Islet of Langerhans (tissue), 1 donor: ENCODE results near the gene C10orf95.

ENCODE experiments used
- FAIRE-seq: peaks from one replicate; lab custom pipeline; 2011; peaks lifted over from hg19 to GRCh38; lab: Jason Lieb, UNC

Gene C10orf95

DNA sequence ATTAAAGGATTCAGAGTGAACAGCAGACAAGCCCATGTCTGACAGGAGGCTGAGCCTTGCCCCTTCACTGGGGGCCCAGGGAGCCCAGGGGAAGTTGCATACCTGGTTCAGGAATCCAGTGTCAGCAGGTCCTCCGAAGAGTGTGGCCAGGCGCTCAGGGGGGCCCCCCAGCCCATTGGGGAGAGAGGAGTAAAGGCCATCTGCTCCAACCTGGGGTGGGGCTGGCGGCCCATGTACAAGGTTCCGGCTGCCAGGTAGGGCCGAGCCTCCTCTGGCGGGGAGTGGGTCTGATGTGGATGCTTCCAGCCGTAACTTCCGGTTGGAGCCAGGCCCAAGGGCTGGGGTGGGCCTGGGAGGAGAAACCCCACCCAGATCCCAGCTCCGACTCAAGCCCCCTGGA is 35.1 kb downstream of the C10orf95 start:
- no peak for FAIRE-seq

DNA sequence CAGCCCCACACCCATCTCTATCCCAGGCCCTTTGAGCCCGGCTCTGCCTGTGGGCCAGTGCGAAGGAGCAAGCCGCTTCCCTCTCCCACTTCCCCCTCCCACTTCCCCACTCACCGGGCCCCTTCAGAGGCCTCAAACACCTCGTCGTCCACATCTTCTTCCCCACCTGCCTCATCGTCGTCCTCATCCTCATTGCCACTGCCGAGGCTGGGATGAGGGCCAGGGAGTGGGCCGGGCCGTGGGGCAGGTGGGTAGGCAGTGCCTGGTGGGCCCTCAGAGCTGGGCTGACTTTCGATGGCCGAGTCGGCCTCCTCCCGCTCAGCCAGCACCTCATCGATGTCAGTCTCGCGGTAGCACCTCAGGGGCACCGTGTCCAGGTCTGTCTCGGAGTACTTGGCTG is 36.6 kb downstream of the C10orf95 start:
- FAIRE-seq, result no peak

DNA sequence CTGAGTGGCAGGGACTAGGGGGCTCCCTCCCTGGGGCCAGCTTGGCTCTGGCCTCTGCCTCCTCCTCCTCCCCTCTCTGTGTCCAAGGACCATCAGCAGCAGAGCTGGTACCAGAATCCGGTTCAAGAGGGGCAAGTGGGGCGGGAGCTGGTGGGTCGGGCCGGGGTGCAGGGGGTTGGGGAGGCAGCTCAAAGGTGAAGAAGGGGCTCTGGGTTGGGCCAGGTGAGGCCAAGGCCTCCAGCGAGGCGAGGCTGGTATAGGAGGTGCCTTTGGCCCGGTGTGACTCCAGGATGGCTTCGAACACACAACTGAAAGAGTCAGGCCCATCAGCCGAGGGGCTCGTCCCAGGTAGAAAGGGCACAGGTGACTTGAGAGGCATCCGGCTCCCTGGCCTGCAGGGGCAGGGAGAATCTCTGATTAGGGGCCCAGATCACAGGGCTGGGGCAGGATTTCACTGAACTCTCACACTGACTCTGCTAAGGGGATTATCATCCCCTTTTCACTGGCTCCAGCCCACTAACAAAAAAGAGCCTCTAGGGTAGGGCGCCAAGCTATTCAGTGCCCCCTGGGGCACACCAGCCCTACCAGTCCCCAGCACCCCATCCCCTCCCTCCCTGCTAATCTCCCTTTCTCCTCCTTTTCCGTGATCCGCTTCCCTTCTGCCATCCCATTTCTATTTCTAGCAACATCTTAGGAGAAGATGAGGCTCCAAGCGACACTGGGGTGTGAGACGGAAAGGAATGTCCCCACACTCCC is 37.4 kb downstream of the C10orf95 start:
- FAIRE-seq, result no peak

DNA sequence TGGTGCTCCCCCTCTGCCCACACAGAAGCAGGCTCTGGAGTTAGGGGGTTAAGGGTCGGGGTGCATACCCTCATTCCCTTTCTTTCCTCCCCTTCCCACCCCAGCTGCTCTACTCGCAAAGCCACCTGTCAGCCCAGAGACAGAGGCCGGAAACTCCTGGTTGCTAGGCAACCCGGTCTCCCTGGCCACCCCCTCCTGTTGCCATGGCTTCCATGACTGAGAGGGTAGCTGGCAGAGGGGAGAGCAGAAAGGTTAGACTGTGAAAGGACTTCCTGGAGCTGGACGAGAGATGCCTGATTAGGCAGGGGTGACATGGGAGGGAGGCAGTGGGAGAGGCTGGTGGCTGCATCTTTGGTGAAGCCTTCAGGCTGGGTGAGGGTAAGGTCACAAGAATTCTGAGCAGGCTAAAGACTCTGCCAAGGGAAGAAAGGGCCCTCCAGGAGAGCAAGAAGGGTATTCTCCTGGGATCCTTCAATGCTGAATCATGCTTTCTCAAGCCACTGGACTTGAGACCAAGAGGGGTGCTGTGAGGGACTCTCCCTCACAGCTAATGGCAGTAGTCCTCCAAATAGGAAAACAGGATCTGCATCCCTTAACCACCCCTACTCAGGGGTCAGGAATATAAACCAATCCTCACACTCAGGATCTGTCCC is 38.2 kb downstream of the C10orf95 start:
- peak; percentile 60 for FAIRE-seq

DNA sequence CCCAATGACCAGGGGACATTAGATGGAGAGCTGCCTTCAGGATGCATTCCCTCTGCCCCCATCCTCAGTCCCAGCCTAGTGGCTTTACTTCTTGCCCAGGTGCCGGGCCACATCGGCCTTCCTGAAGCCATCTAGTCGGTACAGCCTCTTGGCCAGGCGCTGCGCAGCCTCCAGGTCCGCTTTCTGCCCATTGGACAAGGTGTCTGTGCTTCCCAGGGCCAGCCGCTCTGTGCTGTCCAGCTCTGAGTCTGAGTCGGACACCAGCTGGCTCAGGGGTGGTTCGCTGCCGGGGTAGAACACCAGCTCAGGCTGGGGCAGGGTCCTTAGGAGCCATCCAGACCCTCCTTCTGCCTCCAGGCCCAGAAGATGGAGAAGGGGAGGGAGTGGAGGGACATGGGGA is 39.0 kb downstream of the C10orf95 start:
- no peak for FAIRE-seq

DNA sequence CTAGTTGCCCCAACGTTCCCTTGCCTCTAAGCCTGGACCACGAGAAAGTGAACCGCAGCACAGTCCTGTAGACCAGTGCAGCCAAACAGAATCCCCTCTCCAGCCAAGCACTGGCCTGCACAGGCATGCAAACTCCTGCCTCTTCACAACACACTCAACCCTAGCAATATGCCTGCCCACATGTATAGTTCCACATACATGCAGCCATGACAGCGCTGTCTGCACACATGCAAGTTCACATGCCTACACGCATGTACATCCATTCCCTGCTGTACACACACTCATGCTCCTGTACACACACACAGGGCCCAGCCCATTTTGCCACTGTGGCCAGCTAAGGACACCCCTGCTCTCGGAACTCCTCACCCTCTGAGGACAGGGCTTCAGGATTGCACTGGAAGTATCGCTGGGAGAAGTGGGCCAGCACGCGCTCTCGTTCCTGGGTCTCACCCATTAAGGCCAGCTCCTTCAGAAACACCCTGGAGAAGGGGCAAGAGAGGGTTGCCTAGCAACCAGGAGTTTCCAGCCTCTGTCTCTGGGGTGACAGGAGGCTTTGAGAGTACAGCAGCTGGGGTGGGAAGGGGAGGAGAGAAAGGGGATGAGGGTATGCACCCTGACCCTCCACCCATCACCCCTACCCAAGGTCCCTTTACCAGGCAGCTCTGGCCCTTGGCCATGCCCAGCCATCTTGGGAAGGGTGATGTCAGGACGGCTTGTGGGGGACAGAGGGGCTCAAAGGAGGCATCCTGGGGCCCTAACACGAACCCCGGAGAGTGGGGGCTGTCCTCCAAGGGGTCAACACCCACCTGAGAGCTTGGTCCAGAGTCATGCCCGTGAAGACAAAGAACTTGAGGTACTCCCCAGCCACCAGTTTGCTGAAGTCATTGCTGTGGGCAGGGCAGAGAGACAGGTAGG is 39.7 kb downstream of the C10orf95 start:
- no peak for FAIRE-seq

DNA sequence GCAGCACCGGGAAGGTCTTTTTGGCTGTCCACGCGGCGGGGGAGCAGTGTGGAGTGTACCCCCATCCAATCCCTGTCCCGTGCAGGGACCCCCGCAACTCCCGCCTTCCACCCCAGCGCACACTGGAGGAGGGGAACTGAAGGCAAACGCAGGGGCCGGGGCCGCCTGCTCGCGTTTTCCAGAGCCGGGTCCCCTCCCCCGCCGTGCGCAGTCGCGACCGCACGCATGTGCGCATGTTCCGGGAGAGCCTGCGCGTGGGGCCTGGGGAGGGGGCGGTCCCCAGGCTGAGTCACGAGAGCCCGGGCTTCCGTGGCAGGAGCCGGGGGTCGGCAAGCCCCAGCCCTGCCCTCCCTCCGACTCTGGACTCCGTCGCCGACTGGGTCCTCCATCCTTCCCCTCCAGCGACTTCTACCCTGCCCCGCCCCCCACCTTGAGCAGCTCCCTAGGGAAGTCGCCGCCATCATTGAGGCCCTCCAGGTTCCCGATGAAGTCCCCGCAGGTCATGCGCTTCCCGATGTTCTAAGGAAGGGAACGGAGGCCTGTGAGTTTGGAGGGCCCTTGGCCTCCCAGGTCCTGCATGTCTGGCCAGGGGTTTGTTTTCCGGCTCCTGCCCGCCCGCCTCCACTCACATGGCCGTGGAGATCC is 40.8 kb downstream of the C10orf95 start:
- no peak for FAIRE-seq

DNA sequence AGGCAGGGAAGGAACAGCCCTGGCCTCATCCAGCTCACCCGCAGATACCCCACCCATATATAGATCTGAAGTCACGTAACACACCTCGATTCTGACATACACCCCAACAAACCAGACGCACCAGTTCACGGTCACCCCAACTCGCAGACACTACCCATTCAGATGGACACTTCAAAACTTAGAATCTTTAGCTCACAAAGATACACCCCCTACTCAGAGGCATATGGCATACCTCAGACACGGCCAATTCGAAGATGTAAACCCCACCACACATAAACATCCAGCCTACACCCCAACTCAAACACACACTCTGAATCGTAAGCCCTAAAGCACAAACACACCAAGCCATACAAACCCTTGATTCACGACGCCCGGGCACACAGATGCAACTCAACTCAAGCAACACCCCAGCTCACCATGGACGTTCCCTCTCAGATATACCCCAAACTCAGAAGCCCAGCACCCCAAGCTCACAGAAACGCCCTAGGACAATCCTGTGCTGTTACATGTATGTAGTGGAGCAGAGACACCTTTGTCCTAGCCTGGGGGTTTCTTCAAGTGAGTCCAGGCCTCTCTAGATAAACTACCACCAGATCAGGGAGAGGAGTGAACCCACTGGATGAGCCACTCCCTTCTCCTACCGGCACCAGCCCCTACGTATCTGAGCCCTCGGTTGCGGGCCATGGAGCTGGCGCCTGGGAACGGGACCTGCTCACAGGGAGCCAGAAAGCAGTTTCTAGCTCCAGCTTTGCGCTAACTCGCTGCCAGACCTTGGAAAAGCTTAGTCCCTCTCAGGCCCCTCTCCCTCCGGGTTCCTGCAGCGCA is 41.5 kb downstream of the C10orf95 start:
- FAIRE-seq, result no peak

DNA sequence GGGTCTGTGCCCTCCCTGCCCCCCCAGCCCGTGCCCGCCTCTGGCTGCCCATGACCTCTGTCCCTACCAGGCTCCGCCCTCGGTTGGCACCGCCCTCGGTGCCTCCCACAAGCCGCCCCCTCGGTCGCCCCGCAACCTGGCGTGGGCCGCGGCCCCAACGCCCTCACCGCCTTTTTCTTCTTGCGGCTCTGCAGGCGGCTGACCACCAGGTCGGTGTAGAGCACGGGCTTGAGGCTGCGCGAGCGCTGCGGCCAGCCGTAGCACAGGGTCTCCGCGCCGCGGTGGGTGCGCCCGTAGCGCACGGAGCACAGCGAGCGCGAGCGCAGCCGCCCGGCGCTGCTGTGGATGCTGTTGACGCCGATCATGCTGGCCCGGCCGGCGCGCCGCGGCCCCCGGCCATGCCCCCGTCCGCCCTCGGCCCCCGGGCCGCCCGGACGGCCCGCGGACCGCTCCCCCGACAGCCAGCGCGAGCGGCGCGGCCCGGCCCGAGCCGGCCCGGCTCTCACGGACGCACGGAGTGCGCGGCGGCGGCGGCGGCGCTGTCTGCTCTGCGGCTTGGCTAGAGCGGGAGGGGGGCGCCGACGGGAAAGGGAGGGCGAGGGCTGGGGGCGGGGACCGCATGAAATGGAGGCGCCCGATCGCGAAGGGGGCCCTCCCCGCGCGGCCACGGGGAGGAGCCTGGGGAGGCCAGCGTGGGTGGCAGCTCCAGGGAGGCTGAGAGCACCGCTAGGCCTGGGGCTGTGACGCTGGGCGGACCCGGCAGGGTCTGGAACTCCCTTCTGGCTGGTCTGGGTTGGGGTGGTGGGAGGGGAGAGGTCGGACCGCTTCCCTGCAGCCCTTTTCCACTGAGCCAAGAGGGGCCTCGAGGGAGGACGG is 42.4 kb downstream of the C10orf95 start:
- no peak for FAIRE-seq

DNA sequence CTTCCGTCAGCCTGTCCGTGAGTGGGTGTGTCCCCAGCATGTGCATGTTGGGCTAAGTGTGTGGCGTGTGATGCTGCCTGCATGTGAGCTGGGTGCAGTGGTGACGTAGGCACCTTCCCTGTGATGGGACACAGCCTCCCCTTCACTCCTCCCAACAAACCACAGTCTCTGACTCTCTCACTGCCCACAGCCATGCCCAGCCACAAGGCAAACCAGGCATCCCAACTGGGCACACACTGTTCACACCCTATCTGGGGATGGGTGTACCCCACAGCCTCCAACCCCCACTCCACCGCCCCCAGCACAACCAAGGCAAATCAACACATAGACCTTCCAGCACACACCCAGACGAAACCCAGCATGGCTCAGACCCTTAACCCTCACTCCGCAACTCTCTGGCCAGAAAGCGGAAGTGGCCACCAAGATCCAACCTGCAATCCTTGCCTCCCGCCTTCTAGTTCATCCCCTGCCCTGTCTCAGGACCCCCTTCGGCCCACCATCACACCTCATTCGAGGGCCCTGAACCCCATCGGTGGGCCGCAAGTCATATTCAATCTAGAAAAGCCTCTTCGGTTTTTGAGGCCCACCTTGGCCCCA is 43.1 kb downstream of the C10orf95 start:
- FAIRE-seq, result no peak

DNA sequence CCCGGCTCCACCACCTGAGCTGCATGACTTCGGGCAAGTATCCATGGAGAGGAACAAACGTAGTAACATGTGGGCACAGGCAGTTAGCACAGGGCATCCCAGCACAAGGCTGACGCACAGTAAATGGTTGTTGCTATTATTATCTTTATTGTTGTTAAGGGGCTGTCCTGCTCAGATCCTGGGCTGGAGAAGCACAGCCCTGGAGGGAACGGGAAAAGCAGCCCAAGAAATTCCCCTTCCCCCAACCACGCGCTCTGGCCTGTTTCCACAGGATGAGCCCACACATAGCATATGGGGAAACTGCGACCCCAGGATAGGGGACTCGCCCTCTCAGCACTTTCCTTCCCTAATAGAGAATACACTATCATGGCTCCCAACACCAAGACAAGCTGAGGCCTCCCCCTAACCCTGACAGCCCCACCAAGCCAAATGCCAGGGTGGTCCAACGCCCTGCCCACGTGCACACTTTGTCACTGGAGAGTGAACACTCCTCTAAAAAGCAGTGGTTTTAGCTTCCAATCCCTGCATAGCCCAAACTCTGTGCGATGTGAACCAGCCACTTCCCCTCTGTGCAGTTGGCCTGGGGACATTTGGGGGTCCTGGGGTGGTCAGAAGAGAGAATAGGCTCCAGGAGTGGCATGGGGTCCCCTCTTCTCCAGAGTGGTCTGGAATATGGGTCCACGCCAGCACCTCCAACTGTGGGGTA is 43.8 kb downstream of the C10orf95 start:
- no peak for FAIRE-seq

DNA sequence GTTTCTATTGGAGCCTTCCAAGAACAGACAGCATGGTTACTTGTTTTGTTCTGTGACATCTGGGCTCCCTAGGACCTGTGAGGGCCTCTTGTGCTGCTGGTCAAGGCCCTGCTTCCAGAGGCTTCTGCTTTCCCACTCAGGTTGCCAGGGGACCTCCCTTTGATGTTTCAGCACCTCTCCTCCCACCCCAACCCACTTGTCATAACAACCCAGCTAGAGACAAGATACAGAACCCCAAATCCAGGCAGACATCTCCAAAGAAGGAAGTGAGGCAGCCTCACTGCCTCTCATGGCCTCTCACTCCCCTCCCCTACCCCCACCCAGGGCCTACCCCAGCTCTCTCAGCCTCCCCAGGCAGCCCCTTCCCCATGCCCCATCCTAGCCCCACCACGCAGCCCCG is 44.5 kb downstream of the C10orf95 start:
- no peak for FAIRE-seq

DNA sequence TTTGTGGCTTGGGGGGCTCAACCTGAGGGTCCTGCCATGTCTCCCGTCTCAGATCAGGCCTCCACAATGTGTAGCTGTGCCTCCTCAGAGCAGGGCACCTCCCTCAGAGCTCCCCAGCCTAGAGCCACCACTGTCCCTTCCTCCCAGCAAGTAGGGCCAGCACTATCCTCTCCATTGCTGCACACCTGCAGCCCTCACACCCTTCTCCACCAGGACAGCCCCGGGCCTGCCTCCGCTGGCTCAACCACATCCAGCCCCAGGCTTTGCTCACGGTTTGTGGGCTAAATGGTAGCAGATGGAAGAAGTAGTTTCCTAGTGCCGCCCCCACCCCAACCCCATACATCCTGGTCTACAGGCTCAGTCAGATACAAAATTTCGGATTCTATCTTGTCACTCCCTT is 45.7 kb downstream of the C10orf95 start:
- no peak for FAIRE-seq

DNA sequence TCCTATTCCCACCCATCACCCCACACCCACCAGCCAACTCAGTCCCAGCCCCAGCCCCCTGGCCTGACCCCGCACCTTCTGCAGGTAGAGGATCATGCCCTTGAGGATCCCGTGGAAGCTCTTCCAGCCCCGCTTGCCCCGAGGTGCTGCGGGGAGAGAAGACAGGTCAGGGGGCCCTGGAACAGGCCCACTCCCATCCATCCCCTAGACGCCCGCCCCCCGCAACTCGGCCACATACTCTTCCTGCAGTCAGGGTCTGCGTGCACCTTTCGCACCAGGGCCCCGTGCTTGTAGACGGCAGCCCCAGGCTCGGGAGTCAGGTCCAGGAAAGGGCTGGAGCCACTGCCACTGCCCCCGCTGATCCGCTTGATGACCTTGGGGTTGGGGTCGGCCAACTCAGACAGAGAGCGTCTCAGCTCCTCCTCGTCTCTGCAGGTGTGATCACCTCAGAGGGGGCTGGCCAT is 46.2 kb downstream of the C10orf95 start:
- FAIRE-seq, result no peak

DNA sequence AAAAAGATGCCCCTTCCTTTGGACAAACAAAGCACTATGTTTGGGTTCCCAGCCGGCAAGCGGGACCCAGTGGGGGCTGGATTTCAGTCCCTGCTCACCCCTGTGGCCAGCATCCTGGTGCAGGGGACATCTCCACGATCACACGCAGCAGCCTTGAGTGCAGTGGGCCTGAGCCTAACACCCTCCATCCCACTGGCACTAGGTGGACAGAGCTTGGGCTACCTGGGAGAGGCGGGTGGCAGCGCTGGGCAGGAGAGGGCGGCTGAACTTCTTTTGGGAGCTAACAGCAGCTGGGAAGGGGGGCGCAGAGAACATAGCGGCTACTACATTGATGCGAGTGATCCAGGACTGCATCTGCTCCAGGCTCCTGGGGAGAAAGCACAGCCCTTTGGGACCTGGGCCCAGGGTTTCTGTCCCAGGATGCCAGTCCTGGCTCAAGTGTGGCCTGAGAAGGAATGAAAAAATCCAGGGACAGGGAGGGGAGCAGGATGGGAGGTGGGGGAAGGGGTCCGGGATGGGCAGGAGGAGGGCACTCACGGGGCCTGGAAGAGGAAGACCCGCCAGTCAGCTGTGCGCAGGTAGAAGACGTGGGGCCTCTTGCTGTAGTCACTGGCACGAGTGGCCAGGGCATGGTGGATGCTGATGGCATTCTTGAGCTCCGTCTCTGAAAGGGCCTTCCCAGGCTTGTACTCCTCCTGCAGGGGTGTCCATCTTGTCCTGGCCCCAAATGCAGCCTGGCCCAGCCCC is 46.8 kb downstream of the C10orf95 start:
- FAIRE-seq, result no peak

DNA sequence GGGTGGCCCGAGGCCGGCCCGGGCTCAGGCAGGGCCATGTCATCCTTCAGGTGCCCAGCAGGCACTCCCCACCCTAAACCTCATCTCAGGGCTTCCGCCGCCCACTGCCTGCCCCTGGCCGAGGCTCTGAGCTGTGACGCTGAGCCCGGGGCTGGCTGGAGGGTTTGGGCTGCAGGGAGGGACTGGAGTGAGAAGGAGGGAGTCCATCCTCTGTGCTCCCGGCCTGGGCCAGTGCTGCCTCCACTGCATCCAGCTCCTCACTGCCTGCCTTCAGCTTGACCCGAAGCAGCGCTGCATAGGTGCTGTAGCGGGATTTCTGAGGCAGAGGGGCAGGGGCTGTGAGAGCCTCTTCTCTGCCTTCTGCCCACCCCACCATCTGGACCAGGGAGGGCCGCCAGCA is 48.2 kb downstream of the C10orf95 start:
- FAIRE-seq, result no peak

DNA sequence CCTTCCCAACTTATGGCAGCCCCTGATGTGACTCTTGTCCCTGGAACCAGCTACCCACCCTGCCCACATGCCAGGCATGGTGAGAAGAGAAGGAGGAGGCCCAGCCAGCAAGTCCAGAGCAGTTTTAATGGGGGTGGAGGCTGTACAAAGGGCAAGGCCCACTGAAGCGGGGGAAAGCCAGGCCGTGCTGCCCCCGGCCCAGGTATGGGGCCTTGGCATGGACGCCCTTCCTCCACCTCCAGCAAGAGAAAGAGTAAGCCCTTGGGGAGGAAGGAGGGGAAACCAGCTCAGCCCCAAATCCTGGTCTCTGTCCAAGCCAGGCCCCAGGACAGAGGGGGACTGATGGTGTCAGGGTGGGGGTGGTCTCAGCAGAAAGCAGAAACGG is 48.8 kb downstream of the C10orf95 start:
- FAIRE-seq, result no peak

DNA sequence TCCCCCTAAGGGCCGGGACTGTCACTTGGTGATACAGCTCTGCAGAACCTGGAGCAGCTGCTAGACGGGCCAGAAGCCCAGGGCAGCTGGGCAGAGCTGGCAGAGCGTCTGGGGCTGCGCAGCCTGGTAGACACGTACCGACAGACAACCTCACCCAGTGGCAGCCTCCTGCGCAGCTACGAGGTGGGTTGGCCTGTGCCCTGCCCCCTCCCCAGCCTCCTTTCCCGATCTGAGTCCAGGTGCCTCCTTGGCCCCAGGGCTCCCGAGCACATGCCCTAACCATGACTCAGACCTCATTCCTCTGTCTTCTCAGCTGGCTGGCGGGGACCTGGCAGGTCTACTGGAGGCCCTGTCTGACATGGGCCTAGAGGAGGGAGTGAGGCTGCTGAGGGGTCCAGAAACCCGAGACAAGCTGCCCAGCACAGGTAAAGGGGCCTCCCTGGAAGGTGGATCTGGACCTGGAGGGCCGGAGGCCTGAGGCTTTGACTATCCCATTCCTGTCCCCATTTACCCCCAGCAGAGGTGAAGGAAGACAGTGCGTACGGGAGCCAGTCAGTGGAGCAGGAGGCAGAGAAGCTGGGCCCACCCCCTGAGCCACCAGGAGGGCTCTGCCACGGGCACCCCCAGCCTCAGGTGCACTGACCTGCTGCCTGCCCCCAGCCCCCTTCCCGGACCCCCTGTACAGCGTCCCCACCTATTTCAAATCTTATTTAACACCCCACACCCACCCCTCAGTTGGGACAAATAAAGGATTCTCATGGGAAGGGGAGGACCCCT is 49.4 kb downstream of the C10orf95 start:
- no peak for FAIRE-seq
